HEK293 (cell line): ENCODE measurements around the gene ZNF396.

Experiments used
- FEZF1 ChIP-seq: fragments of 450-650 bp; formaldehyde crosslinking; IDR thresholded peaks from 2 replicates; pipeline ENCODE4 v1.5.1; 2016; ENCODE audit warnings: missing biosample characterization, missing genetic modification characterization
- GFI1B ChIP-seq: fragments of 450-650 bp; formaldehyde crosslinking; IDR thresholded peaks from 2 replicates; pipeline ENCODE4 v1.5.1; 2016; ENCODE audit warnings: missing biosample characterization, missing genetic modification characterization
- KLF10 ChIP-seq: fragments of 450-650 bp; IDR thresholded peaks from 2 replicates; pipeline ENCODE4 v1.5.1; 2018; ENCODE audit warnings: missing biosample characterization, mild to moderate bottlenecking, missing genetic modification characterization
- KLF8 ChIP-seq: fragments of 450-650 bp; formaldehyde crosslinking; IDR thresholded peaks from 2 replicates; pipeline ENCODE4 v1.5.1; 2016; ENCODE audit warnings: missing biosample characterization, missing genetic modification characterization
- PRDM4 ChIP-seq: fragments of 450-650 bp; formaldehyde crosslinking; IDR thresholded peaks from 2 replicates; pipeline ENCODE4 v1.5.1; 2017; ENCODE audit warnings: missing biosample characterization, missing genetic modification characterization
- PRDM6 ChIP-seq: fragments of 450-650 bp; formaldehyde crosslinking; IDR thresholded peaks from 2 replicates; pipeline ENCODE4 v1.5.1; 2017; ENCODE audit warnings: missing biosample characterization, missing genetic modification characterization
- SP7 ChIP-seq: fragments of 450-650 bp; formaldehyde crosslinking; IDR thresholded peaks from 2 replicates; pipeline ENCODE4 v1.5.1; 2016; ENCODE audit warnings: missing biosample characterization, missing genetic modification characterization
- ZBTB48 ChIP-seq: fragments of 450-650 bp; formaldehyde crosslinking; IDR thresholded peaks from 2 replicates; pipeline ENCODE4 v1.5.1; 2016; ENCODE audit warnings: missing biosample characterization, missing genetic modification characterization
- ZEB2 ChIP-seq: fragments of 450-650 bp; formaldehyde crosslinking; IDR thresholded peaks from 2 replicates; pipeline ENCODE4 v1.5.1; 2016; ENCODE audit warnings: missing biosample characterization, missing genetic modification characterization
- ZNF138 ChIP-seq: fragments of 450-650 bp; formaldehyde crosslinking; IDR thresholded peaks from 2 replicates; pipeline ENCODE4 v1.5.1; 2016; ENCODE audit warnings: missing biosample characterization, missing genetic modification characterization, borderline replicate concordance
- ZNF24 ChIP-seq: fragments of 450-650 bp; formaldehyde crosslinking; IDR thresholded peaks from 2 replicates; pipeline ENCODE4 v1.5.1; 2016; ENCODE audit warnings: missing biosample characterization, missing genetic modification characterization
- ZNF335 ChIP-seq: fragments of 450-650 bp; formaldehyde crosslinking; conservative IDR thresholded peaks from 2 replicates; pipeline ENCODE4 v1.5.1; 2016; ENCODE audit warnings: missing biosample characterization, missing genetic modification characterization
- ZNF341 ChIP-seq: fragments of 450-650 bp; formaldehyde crosslinking; IDR thresholded peaks from 2 replicates; pipeline ENCODE4; 2016; ENCODE audit warnings: low read depth, missing biosample characterization, missing genetic modification characterization
- ZNF37A ChIP-seq: fragments of 450-650 bp; IDR thresholded peaks from 2 replicates; pipeline ENCODE4 v1.5.1; 2018; ENCODE audit warnings: missing biosample characterization, missing genetic modification characterization
- ZNF423 ChIP-seq: fragments of 450-650 bp; formaldehyde crosslinking; IDR thresholded peaks from 2 replicates; pipeline ENCODE4 v1.5.1; 2016; ENCODE audit warnings: missing biosample characterization, missing genetic modification characterization
- ZNF596 ChIP-seq: fragments of 450-650 bp; IDR thresholded peaks from 2 replicates; pipeline ENCODE4 v1.5.0; 2018; ENCODE audit warnings: missing biosample characterization, mild to moderate bottlenecking, missing genetic modification characterization, moderate library complexity
- ZNF747 ChIP-seq: fragments of 450-650 bp; formaldehyde crosslinking; IDR thresholded peaks from 2 replicates; pipeline ENCODE4 v1.5.1; 2016; ENCODE audit warnings: missing biosample characterization, missing genetic modification characterization
- ZNF76 ChIP-seq: fragments of 450-650 bp; formaldehyde crosslinking; IDR thresholded peaks from 2 replicates; pipeline ENCODE4; 2016; ENCODE audit warnings: low read depth, missing biosample characterization, missing genetic modification characterization, borderline replicate concordance
- TF ChIP-seq, protein P1 (sequence below): fragments of 450-650 bp; formaldehyde crosslinking; conservative IDR thresholded peaks from 2 replicates; pipeline ENCODE4 v1.5.1; 2016; ENCODE audit warnings: low read depth, missing biosample characterization, missing genetic modification characterization
- TF ChIP-seq, protein P2 (sequence below): fragments of 450-650 bp; formaldehyde crosslinking; IDR thresholded peaks from 2 replicates; pipeline ENCODE4 v1.5.1; 2016; ENCODE audit warnings: missing biosample characterization, missing genetic modification characterization
- TF ChIP-seq, protein P3 (sequence below): fragments of 450-650 bp; formaldehyde crosslinking; IDR thresholded peaks from 2 replicates; pipeline ENCODE4 v1.5.1; 2016; ENCODE audit warnings: missing biosample characterization, missing genetic modification characterization, borderline replicate concordance

The ZNF396 gene

DNA sequence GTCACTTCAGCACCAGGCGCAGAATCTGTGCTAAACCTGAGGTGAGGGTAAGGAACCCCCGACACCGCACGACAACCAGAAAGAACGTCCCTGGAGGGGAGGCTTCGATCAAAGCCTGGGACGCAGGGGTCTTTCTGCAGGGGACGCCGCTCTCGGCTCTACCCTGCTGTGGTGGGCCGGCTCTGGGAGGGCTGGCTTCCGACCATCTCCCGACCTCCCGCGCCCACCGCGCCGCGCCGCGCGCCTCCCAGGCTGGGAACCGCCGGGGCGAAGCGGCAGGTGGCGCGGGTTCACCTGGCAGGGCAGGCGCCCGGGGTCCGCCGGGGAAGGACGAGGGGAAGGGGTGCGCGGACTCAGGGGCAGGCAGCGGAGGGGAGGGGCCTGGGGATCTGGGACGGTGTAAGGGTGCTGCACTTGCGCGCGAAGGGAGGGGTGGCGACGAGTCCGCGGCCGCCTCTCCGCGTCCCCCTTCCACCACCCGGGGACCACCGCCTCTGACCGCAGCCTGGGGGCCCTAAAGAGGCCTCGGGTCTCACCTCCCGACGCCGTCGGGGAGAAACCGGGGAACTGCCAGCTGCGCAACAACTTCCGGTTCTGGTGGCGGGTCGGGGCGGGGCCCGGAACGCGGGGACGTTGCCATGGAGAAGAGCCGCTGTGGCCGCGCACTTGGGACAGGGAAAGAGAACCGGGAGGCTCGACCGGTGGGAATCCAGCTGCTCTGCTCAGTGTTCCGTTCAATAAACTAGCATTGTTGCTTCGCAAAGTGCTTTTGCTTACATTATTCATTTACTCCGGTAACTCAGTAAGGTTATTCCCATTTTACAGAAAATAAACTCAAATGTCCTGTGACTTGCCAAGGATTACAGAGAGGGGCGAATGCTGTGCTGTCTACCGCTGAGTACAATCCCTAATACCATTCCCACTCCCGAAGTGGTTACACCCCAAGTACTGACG lies at the start of gene ZNF396 (continued):
- peak; percentile 55; the same call in 1 of the 2 replicates for TF ChIP-seq ZEB2 (tag by site-specific recombination)
- TF ChIP-seq ZNF76 (tag by site-specific recombination): peak; percentile 48; the same call in 1 of the 2 replicates
- TF ChIP-seq ZNF138 (tag by site-specific recombination): no peak
- TF ChIP-seq ZNF341 (tag by site-specific recombination): peak; percentile 66
- TF ChIP-seq ZNF37A (tag by site-specific recombination): no peak
- no peak for TF ChIP-seq KLF10 (tag by site-specific recombination)
- peak; percentile 82 for TF ChIP-seq ZNF335
- TF ChIP-seq KLF8 (tag by site-specific recombination): peak; percentile 32; the same call in 1 of the 2 replicates
- TF ChIP-seq ZNF596 (tag by site-specific recombination): no peak
- TF ChIP-seq ZNF747 (tag by site-specific recombination): no peak
- no peak for TF ChIP-seq ZNF24 (tag by site-specific recombination)
- TF ChIP-seq PRDM4 (tag by site-specific recombination): 0 out of 2 replicates have a peak, but pooled peaks have one; percentile 32
- TF ChIP-seq, protein P1, sequence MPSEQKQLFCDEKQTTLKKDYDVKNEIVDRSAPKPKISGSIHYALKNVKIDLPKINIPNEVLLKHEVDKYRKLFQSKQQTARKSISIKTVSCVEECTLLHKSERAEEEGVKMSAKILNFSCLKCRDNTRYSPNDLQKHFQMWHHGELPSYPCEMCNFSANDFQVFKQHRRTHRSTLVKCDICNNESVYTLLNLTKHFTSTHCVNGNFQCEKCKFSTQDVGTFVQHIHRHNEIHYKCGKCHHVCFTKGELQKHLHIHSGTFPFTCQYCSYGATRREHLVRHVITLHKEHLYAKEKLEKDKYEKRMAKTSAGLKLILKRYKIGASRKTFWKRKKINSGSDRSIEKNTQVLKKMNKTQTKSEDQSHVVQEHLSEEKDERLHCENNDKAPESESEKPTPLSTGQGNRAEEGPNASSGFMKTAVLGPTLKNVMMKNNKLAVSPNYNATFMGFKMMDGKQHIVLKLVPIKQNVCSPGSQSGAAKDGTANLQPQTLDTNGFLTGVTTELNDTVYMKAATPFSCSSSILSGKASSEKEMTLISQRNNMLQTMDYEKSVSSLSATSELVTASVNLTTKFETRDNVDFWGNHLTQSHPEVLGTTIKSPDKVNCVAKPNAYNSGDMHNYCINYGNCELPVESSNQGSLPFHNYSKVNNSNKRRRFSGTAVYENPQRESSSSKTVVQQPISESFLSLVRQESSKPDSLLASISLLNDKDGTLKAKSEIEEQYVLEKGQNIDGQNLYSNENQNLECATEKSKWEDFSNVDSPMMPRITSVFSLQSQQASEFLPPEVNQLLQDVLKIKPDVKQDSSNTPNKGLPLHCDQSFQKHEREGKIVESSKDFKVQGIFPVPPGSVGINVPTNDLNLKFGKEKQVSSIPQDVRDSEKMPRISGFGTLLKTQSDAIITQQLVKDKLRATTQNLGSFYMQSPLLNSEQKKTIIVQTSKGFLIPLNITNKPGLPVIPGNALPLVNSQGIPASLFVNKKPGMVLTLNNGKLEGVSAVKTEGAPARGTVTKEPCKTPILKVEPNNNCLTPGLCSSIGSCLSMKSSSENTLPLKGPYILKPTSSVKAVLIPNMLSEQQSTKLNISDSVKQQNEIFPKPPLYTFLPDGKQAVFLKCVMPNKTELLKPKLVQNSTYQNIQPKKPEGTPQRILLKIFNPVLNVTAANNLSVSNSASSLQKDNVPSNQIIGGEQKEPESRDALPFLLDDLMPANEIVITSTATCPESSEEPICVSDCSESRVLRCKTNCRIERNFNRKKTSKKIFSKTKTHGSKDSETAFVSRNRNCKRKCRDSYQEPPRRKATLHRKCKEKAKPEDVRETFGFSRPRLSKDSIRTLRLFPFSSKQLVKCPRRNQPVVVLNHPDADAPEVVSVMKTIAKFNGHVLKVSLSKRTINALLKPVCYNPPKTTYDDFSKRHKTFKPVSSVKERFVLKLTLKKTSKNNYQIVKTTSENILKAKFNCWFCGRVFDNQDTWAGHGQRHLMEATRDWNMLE (tag by site-specific recombination): 0 out of 2 replicates have a peak, but pooled peaks have one; percentile 26
- TF ChIP-seq GFI1B (tag by site-specific recombination): no peak
- no peak for TF ChIP-seq PRDM6 (tag by site-specific recombination)
- 0 out of 2 replicates have a peak, but pooled peaks have one; percentile 43 for TF ChIP-seq SP7 (tag by site-specific recombination)
- TF ChIP-seq, protein P2, sequence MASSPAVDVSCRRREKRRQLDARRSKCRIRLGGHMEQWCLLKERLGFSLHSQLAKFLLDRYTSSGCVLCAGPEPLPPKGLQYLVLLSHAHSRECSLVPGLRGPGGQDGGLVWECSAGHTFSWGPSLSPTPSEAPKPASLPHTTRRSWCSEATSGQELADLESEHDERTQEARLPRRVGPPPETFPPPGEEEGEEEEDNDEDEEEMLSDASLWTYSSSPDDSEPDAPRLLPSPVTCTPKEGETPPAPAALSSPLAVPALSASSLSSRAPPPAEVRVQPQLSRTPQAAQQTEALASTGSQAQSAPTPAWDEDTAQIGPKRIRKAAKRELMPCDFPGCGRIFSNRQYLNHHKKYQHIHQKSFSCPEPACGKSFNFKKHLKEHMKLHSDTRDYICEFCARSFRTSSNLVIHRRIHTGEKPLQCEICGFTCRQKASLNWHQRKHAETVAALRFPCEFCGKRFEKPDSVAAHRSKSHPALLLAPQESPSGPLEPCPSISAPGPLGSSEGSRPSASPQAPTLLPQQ: peak; percentile 61
- TF ChIP-seq ZBTB48 (tag by site-specific recombination): 0 out of 2 replicates have a peak, but pooled peaks have one; percentile 54
- TF ChIP-seq ZNF423: no peak
- peak; percentile 51 for TF ChIP-seq FEZF1 (tag by site-specific recombination)
- TF ChIP-seq, protein P3, sequence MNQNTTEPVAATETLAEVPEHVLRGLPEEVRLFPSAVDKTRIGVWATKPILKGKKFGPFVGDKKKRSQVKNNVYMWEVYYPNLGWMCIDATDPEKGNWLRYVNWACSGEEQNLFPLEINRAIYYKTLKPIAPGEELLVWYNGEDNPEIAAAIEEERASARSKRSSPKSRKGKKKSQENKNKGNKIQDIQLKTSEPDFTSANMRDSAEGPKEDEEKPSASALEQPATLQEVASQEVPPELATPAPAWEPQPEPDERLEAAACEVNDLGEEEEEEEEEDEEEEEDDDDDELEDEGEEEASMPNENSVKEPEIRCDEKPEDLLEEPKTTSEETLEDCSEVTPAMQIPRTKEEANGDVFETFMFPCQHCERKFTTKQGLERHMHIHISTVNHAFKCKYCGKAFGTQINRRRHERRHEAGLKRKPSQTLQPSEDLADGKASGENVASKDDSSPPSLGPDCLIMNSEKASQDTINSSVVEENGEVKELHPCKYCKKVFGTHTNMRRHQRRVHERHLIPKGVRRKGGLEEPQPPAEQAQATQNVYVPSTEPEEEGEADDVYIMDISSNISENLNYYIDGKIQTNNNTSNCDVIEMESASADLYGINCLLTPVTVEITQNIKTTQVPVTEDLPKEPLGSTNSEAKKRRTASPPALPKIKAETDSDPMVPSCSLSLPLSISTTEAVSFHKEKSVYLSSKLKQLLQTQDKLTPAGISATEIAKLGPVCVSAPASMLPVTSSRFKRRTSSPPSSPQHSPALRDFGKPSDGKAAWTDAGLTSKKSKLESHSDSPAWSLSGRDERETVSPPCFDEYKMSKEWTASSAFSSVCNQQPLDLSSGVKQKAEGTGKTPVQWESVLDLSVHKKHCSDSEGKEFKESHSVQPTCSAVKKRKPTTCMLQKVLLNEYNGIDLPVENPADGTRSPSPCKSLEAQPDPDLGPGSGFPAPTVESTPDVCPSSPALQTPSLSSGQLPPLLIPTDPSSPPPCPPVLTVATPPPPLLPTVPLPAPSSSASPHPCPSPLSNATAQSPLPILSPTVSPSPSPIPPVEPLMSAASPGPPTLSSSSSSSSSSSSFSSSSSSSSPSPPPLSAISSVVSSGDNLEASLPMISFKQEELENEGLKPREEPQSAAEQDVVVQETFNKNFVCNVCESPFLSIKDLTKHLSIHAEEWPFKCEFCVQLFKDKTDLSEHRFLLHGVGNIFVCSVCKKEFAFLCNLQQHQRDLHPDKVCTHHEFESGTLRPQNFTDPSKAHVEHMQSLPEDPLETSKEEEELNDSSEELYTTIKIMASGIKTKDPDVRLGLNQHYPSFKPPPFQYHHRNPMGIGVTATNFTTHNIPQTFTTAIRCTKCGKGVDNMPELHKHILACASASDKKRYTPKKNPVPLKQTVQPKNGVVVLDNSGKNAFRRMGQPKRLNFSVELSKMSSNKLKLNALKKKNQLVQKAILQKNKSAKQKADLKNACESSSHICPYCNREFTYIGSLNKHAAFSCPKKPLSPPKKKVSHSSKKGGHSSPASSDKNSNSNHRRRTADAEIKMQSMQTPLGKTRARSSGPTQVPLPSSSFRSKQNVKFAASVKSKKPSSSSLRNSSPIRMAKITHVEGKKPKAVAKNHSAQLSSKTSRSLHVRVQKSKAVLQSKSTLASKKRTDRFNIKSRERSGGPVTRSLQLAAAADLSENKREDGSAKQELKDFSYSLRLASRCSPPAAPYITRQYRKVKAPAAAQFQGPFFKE (tag by site-specific recombination): no peak
